ENCODE data around the gene ABCA2.

The ABCA2 gene

DNA sequence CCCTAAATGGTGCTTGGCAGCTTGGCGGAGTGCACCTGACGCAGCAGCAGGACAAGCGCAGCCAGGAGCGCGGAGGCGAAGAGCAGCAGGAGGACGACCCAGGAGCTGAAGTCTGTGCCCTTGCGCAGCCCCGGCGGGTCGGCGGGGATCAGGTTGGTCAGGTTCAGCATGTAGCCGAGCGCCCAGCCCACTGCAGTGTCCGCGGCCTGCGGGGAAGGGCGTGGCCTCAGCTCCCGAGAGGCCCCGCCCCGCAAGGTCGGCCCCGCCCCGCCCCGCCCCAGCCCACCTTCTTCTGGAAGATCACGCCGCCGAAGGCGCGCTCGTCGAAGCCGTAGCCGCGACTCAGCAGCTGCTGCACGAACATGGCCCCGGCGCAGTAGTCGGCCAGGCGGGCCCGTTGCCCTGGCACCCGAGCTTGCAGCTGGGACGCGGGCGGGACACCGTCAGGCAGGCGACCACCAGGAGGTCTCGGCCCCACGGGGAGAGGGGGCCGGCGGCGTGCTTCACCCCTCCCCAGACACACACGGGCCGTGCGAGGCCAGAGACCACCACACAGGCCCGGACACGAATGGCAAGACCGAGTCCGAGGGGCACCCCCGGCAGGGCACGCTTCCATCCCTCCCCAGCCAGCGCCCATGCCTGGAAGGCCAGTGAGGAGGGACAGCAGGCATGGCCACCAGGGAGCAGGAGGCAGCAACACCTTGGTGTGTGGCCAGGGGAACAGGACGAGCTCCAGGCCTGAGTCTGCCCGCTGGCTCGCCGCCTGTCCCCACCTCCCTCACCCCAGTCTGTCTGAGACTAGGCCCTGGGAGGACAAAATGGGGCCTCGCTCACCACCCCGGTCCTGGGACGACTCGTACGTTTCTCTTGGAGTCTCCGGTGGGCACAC, 20.9 kb upstream of the ABCA2 start:
- Mint-ChIP-seq H3K4me1 (no peaks in the 10 kb centered on the region), H3K36me3 (ENCODE audit: low read depth) (no peaks in the 10 kb centered on the region), H3K27ac (no peak overlapping the region), H3K4me3 (no peak overlapping the region), H3K27me3 (ENCODE audit: low read depth) (peaks cover 76% of the 10 kb centered on the region), H3K9me3 (no peaks in the 10 kb centered on the region)
- TF ChIP-seq CTCF (IDR thresholded peaks at IDR 0.05; ENCODE audit: unreplicated experiment in 3 of 3) = no peak

DNA sequence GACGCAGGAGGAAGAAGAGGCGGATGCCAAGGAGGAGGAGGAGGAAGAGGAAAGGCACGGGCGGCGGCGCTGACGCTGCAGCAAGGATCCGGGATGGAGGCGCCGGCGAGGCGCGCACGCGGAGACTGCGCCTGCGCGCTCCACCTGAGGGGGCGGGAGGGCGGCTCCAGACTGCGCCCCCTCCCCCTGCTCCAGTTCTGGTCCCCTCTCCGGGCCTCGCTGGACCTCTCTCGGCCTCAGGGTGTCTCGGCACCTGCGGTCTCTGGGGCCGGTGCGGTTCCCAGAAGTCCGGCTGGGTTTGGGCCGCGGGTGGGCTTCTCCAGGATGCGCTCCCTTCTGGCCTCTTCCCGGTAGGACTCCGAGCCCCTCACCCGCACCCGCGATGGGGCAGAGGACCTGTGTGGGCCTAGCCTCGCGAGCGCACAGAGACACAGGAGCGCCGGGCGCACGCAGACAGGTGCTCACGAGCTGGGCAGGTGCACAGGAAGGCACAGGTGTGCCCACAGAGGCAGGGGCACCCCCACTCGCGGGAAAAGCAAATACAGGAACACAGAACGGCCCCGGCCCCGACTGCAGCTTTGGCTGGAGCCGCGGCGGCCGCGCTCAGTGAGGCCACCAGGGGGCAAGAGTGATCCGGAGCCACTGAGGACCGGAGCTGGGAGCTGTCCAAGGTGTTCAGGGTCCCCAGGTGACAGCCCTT, 18.2 kb upstream of the ABCA2 start, which contains the start of gene NPDC1:
Gene NPDC1 (minus strand): TSS at position 90 of the 700 bp plus-strand sequence. CDS start 188 bp downstream, outside the sequence.
- peak within 1 kb of the TSS; percentile 70 to 80 (median 80) for H3K4me3 Mint-ChIP-seq
- no peak within 1 kb of the TSS for H3K27ac Mint-ChIP-seq
- H3K27me3 Mint-ChIP-seq (ENCODE audit: low read depth) = peaks cover 66% of the 10 kb centered on the region
- TF ChIP-seq CTCF (IDR thresholded peaks at IDR 0.05; ENCODE audit: unreplicated experiment in 3 of 3) = peak; percentile 91 to 95 (median 93)
- H3K9me3 Mint-ChIP-seq = no peaks in the 10 kb centered on the region
- no peaks in the 10 kb centered on the region for H3K4me1 Mint-ChIP-seq
- no peaks in the 10 kb centered on the region for H3K36me3 Mint-ChIP-seq (ENCODE audit: low read depth)

DNA sequence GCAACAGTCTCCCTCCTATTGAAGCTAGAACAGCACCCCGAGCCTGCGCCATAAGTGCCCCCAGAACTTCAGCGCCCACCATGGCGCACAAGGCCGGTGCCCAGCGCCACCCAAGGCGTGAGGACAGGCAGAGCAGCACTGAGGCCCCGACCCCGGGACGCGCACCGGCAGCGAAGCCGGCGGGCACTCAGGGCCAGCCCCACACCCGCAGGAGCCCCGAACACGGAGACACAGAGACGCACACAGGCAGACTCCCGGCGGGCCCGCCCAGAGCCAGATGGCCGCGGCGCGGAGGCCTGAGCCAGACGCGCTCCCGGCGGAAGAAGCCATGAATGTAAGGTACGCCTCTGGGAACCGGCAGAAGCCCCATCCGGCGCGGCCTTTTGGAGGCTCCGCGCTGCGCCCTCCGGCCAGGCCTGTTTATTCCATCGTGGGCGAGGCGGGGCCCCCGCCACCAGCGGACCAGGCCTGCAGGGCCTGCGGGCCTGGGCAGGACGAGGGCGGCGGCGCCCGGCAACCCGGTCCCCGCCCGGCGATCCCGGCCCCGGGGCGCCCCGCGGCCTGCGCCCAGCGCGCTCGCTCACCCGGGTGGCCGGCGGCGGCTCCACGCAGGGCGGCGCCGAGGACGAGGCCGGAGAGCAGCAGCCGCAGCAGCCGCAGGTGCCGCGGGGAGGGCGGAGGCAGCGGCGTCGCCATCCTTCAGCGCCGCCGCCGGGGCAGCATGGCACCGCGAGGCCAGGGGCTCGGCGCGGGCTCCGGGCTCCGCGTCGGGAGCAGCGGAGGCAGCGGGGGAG, 17.5 kb upstream of the ABCA2 start:
- Mint-ChIP-seq H3K27me3 (ENCODE audit: low read depth) (peaks cover 60% of the 10 kb centered on the region), H3K9me3 (no peaks in the 10 kb centered on the region), H3K4me3 (peak overlapping the region; percentile 70 to 80 (median 80)), H3K27ac (no peak overlapping the region), H3K36me3 (ENCODE audit: low read depth) (no peaks in the 10 kb centered on the region), H3K4me1 (no peaks in the 10 kb centered on the region)
- TF ChIP-seq CTCF (IDR thresholded peaks at IDR 0.05; ENCODE audit: unreplicated experiment in 3 of 3) = no peak

DNA sequence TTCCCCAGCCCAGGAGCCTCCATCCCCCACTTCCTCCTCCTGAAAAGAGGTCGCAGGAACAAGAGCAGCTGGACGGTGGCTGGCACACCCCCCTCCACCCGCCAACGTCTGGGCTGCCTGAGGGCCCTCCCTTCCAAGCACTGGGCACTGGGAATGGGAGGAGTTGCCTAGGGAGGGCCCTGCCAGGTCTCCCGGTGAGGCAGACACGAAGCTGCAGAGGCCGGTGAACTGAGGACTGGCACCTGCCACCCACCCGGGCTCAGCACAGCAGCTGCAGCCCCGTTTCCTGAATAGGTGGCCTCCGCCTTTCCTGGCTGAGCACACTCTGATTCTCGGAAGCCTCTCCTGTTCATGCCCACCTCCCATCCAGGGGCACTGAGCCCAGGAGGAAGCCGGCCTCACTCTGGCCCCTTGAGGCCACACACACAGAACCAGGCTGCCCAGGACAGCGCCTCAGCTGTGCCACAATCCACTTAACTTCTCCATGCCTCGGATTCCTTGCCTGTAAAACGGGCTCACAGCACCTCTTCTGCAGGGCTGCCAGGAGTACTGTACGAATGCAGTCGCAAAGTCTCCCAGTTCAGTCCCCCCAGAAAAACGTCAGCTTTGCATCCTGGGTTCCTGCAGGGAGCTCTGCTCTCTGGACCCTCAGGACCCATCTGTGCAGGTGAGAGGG, 16.6 kb upstream of the ABCA2 start:
- Mint-ChIP-seq H3K36me3 (ENCODE audit: low read depth) (no peaks in the 10 kb centered on the region), H3K4me3 (peak overlapping the region; percentile 61 to 74 (median 72)), H3K27me3 (ENCODE audit: low read depth) (peaks cover 52% of the 10 kb centered on the region), H3K4me1 (no peaks in the 10 kb centered on the region), H3K9me3 (no peaks in the 10 kb centered on the region), H3K27ac (no peak overlapping the region)
- TF ChIP-seq CTCF (IDR thresholded peaks at IDR 0.05; ENCODE audit: unreplicated experiment in 3 of 3) = no peak

- no peaks in the 10 kb centered on the region for H3K36me3 Mint-ChIP-seq (ENCODE audit: low read depth)
- H3K4me1 Mint-ChIP-seq = no peaks in the 10 kb centered on the region
- no peaks in the 10 kb centered on the region for H3K9me3 Mint-ChIP-seq
Measured at GRCh38 chr9:137044037-137044436, 16.0 kb upstream of the ABCA2 start.

More at GRCh38 chr9:137044037-137044436, 16.0 kb upstream of the ABCA2 start:
- Mint-ChIP-seq H3K4me3 (no peak overlapping the region), H3K27ac (no peak overlapping the region), H3K27me3 (ENCODE audit: low read depth) (peaks cover 46% of the 10 kb centered on the region)
- TF ChIP-seq CTCF (IDR thresholded peaks at IDR 0.05; ENCODE audit: unreplicated experiment in 3 of 3) = no peak

Data from nephron (organoid).